HG02678 (cell line): ENCODE results near the gene ATP6V1F.

ENCODE experiments used
- ATAC-seq: cut with Tn5 transposase; IDR thresholded peaks from one replicate; pipeline ENCODE4 v1.9.1; 2021; ENCODE audit warnings: mild to moderate bottlenecking, moderate library complexity; ENCODE audit not compliant: unreplicated experiment

ATP6V1F gene

GRCh38 chr7:128867241-128867640 lies 4.6 kb downstream of the ATP6V1F start:
- no peak for ATAC-seq

GRCh38 chr7:128867842-128868623 lies 5.4 kb downstream of the ATP6V1F start:
- ATAC-seq = no peak

GRCh38 chr7:128868624-128869137 lies 6.0 kb downstream of the ATP6V1F start:
- ATAC-seq = no peak

- peak; percentile 64 for ATAC-seq
Measured at GRCh38 chr7:128869138-128869943, 6.7 kb downstream of the ATP6V1F start.

- ATAC-seq = peak; percentile 29
Measured at GRCh38 chr7:128869944-128870285, 7.3 kb downstream of the ATP6V1F start.

GRCh38 chr7:128871050-128871449 lies 8.4 kb downstream of the ATP6V1F start:
- ATAC-seq = no peak

- no peak for ATAC-seq
Measured at GRCh38 chr7:128872394-128872824, 9.8 kb downstream of the ATP6V1F start.

- no peak for ATAC-seq
Measured at GRCh38 chr7:128873234-128873633, 10.6 kb downstream of the ATP6V1F start.

- no peak for ATAC-seq
Measured at GRCh38 chr7:128874140-128875031, 11.7 kb downstream of the ATP6V1F start.

- no peak for ATAC-seq
Measured at GRCh38 chr7:128875523-128875948, 12.9 kb downstream of the ATP6V1F start.

- no peak for ATAC-seq
Measured at GRCh38 chr7:128876127-128876526, 13.5 kb downstream of the ATP6V1F start.

- ATAC-seq = no peak
Measured at GRCh38 chr7:128876586-128876977, 13.9 kb downstream of the ATP6V1F start.

GRCh38 chr7:128876978-128877755 lies 14.5 kb downstream of the ATP6V1F start:
- ATAC-seq = no peak

GRCh38 chr7:128877756-128878120 lies 15.1 kb downstream of the ATP6V1F start:
- no peak for ATAC-seq

GRCh38 chr7:128878226-128879105 lies 15.8 kb downstream of the ATP6V1F start:
- ATAC-seq = no peak

GRCh38 chr7:128879461-128879938 lies 16.8 kb downstream of the ATP6V1F start:
- no peak for ATAC-seq

- ATAC-seq = no peak
Measured at GRCh38 chr7:128879939-128880746, 17.5 kb downstream of the ATP6V1F start.

- ATAC-seq = no peak
Measured at GRCh38 chr7:128880791-128881457, 18.3 kb downstream of the ATP6V1F start.
